ENCODE measurements around the gene CHKA.

The CHKA gene

GRCh38 chr11:68121067-68121899 is at the start of gene CHKA:
CHKA (minus strand) TSS chr11:68121388; CDS start chr11:68121177, 211 bp downstream.
- DNase-seq (ENCODE audit: low read depth, low spot score), result no peak

GRCh38 chr11:68169442-68169841 is 48.3 kb upstream of the CHKA start:
- no peak for DNase-seq (ENCODE audit: low read depth, low spot score)

GRCh38 chr11:68168694-68169093 is 47.5 kb upstream of the CHKA start:
- DNase-seq (ENCODE audit: low read depth, low spot score), result no peak

- no peak for DNase-seq (ENCODE audit: low read depth, low spot score)
These were observed 46.3 kb upstream of the CHKA start for GRCh38 chr11:68167474-68167873.

- no peak for DNase-seq (ENCODE audit: low read depth, low spot score)
These were observed 45.8 kb upstream of the CHKA start for GRCh38 chr11:68166969-68167368.

GRCh38 chr11:68165601-68166000 is 44.4 kb upstream of the CHKA start:
- DNase-seq (ENCODE audit: low read depth, low spot score), result no peak

GRCh38 chr11:68164437-68164836 is 43.2 kb upstream of the CHKA start:
- no peak for DNase-seq (ENCODE audit: low read depth, low spot score)

GRCh38 chr11:68163691-68164090 is 42.5 kb upstream of the CHKA start:
- DNase-seq (ENCODE audit: low read depth, low spot score), result no peak

- DNase-seq (ENCODE audit: low read depth, low spot score), result no peak
These were observed 39.0 kb upstream of the CHKA start for GRCh38 chr11:68160100-68160695.

- DNase-seq (ENCODE audit: low read depth, low spot score), result no peak
These were observed 38.5 kb upstream of the CHKA start for GRCh38 chr11:68159665-68160064.

GRCh38 chr11:68159161-68159560 is 38.0 kb upstream of the CHKA start:
- DNase-seq (ENCODE audit: low read depth, low spot score), result no peak

GRCh38 chr11:68158580-68158979 is 37.4 kb upstream of the CHKA start:
- no peak for DNase-seq (ENCODE audit: low read depth, low spot score)

- DNase-seq (ENCODE audit: low read depth, low spot score), result no peak
These were observed 32.6 kb upstream of the CHKA start for GRCh38 chr11:68153742-68154141.

- no peak for DNase-seq (ENCODE audit: low read depth, low spot score)
These were observed 28.8 kb upstream of the CHKA start for GRCh38 chr11:68150037-68150436.

- no peak for DNase-seq (ENCODE audit: low read depth, low spot score)
These were observed 28.2 kb upstream of the CHKA start for GRCh38 chr11:68149417-68149816.

GRCh38 chr11:68148879-68149278 is 27.7 kb upstream of the CHKA start:
- DNase-seq (ENCODE audit: low read depth, low spot score), result no peak

- no peak for DNase-seq (ENCODE audit: low read depth, low spot score)
These were observed 27.1 kb upstream of the CHKA start for GRCh38 chr11:68148071-68148805.

GRCh38 chr11:68146704-68147474 is 25.7 kb upstream of the CHKA start:
- no peak for DNase-seq (ENCODE audit: low read depth, low spot score)

- no peak for DNase-seq (ENCODE audit: low read depth, low spot score)
These were observed 24.9 kb upstream of the CHKA start for GRCh38 chr11:68146010-68146540.

- DNase-seq (ENCODE audit: low read depth, low spot score), result no peak
These were observed 24.1 kb upstream of the CHKA start for GRCh38 chr11:68145120-68145866.

GRCh38 chr11:68143310-68143689 is 22.1 kb upstream of the CHKA start:
- DNase-seq (ENCODE audit: low read depth, low spot score), result no peak

All from iPS DF 19.7 (cell line).